Ectodermal cell (in vitro differentiated cells): ENCODE results near the gene DCAF6.

Experiments
- H3K27ac ChIP-seq: 2 replicates; pipeline ENCODE4 v1.7.0; 2013; ENCODE audit warnings: mild to moderate bottlenecking, low read depth, low read length; ENCODE audit not compliant: insufficient read depth, poor library complexity, severe bottlenecking
- H3K27me3 ChIP-seq: 2 replicates; pipeline ENCODE4 v1.7.0; 2013; ENCODE audit warnings: mild to moderate bottlenecking, low read length; ENCODE audit not compliant: insufficient read depth, control insufficient read depth, poor library complexity, severe bottlenecking
- H3K36me3 ChIP-seq: one replicate; pipeline ENCODE4 v1.7.0; 2013; ENCODE audit warnings: low read length; ENCODE audit not compliant: control insufficient read depth, insufficient read depth
- H3K4me1 ChIP-seq: one replicate; pipeline ENCODE4 v1.7.0; 2013; ENCODE audit warnings: low read length; ENCODE audit not compliant: control insufficient read depth, insufficient read depth
- H3K4me3 ChIP-seq: 2 replicates; pipeline ENCODE4 v1.7.0; 2013; ENCODE audit warnings: low read depth, low read length, control low read depth; ENCODE audit not compliant: insufficient read depth
- H3K9me3 ChIP-seq: 2 replicates; pipeline ENCODE4 v1.7.0; 2013; ENCODE audit warnings: mild to moderate bottlenecking, low read length, moderate library complexity; ENCODE audit not compliant: control insufficient read depth
- WGBS, 2 experiments: methylation state at CpG; one replicate each; pipeline ENCODE4 v1.1.7; 2013; ENCODE audit warnings: missing lambda C conversion rate in 2 of 2; 5-methylcytosine and 5-hydroxymethylcytosine counted together

Gene DCAF6

DNA sequence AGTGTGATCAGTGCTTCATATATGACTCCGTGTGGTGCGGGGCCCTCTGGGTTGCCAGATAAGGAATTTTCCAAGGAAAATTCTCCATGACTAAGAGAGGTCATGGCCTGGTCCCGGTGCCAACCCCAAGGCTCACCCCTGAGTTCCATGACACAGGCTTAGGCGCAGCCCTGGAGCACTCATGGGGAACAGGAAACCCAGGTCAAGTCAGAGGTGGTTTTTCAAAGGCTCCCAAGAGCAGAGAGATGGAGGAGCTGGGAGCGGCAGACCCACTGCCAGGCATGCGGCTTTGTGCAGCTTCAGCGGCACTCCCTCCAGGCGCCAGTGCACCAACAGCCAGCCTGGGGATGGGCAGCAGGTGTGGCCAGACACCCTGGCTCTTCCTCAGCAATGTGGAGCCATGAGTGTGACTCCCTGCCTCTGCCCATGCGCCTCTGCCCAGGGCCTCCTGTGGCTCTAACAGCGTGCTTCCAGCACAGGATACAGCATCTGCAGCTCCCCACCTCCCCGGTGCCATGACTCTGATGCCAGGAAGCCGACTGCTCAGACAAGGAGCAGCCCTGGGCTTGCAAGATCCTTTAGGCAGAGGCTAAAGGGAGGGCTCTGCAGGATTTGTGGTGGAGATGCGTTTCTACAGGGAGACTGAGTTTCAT, 153.0 kb downstream of the DCAF6 start:
- H3K4me1 ChIP-seq = peaks cover 13% of the 10 kb centered on the region
- 91 to 95% methylated on average over 13 of the region's 13 CpGs for WGBS, 2 experiments
- H3K27me3 ChIP-seq = no peaks in the 10 kb centered on the region
- no peaks in the 10 kb centered on the region for H3K9me3 ChIP-seq
- H3K4me3 ChIP-seq = no peak overlapping the region
- peaks cover 14% of the 10 kb centered on the region for H3K36me3 ChIP-seq
- no peak overlapping the region for H3K27ac ChIP-seq

DNA sequence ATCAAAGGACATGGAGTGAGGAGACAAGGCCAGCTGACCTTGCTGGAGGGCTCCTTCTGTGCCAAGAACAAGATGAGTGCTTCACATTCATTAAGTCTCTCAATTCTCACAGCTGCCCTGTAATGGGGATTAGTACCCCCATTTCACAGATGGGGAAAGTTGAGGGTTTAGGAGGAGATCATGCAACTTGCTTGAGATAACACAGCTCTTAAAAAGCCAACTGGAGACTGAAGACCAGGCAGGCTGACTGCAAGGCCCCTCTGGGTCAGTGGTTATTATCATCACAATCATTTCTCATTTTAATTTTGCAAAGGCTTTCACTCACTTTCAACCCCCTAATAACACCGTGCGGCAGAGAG, 153.5 kb downstream of the DCAF6 start:
- WGBS, 2 experiments = 92 to 100% methylated on average over 2 of the region's 2 CpGs
- H3K27ac ChIP-seq = no peak overlapping the region
- H3K4me3 ChIP-seq = no peak overlapping the region
- no peaks in the 10 kb centered on the region for H3K27me3 ChIP-seq
- H3K36me3 ChIP-seq = peaks cover 14% of the 10 kb centered on the region
- H3K9me3 ChIP-seq = no peaks in the 10 kb centered on the region
- peaks cover 13% of the 10 kb centered on the region for H3K4me1 ChIP-seq

DNA sequence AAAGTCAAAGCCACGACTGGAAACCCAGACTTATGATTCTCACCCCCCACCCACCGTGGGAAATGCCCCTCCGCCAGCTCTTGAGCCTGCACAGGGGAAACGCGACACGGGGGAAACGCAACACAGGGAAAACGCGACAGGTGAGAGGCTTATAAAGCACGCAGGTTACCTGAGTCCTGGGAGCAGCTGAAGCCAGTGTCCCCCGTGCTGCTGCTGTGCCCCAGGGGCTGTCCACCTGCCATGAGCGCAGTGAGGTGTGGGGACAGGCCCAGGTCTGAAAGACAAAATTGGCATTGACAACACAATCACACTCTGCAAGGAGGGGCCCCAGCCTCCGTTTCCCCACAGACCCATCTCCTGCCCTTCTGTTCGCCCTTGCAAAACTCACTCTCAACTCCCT, 153.9 kb downstream of the DCAF6 start:
- H3K4me3 ChIP-seq = no peak overlapping the region
- H3K27ac ChIP-seq = no peak overlapping the region
- no peaks in the 10 kb centered on the region for H3K27me3 ChIP-seq
- no peaks in the 10 kb centered on the region for H3K9me3 ChIP-seq
- 96 to 97% methylated on average over 14 of the region's 14 CpGs for WGBS, 2 experiments
- peaks cover 14% of the 10 kb centered on the region for H3K36me3 ChIP-seq
- H3K4me1 ChIP-seq = peaks cover 13% of the 10 kb centered on the region

DNA sequence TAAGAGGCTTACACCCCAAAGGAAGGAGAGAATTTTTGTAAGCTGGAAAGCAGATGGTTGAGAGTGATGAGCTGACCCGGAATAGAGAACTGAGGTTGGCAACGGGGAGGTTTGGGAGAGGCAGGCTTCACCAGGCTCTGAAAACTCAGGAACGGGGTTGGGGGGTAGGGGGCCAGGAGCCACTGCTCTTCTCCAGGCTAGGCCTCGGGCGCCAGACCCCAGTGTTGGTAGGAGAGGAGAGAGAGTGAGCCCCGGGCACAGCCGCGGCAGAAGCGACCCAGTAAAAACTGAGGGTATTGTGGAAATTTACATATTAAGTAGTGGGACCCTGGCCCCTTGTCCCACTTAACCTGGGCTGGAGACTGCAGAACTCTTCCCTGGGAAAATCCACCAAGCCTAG, 154.6 kb downstream of the DCAF6 start:
- H3K4me1 ChIP-seq = peaks cover 13% of the 10 kb centered on the region
- no peaks in the 10 kb centered on the region for H3K27me3 ChIP-seq
- 91 to 96% methylated on average over 9 of the region's 9 CpGs for WGBS, 2 experiments
- peaks cover 12% of the 10 kb centered on the region for H3K36me3 ChIP-seq
- H3K27ac ChIP-seq = no peak overlapping the region
- H3K4me3 ChIP-seq = no peak overlapping the region
- no peaks in the 10 kb centered on the region for H3K9me3 ChIP-seq

DNA sequence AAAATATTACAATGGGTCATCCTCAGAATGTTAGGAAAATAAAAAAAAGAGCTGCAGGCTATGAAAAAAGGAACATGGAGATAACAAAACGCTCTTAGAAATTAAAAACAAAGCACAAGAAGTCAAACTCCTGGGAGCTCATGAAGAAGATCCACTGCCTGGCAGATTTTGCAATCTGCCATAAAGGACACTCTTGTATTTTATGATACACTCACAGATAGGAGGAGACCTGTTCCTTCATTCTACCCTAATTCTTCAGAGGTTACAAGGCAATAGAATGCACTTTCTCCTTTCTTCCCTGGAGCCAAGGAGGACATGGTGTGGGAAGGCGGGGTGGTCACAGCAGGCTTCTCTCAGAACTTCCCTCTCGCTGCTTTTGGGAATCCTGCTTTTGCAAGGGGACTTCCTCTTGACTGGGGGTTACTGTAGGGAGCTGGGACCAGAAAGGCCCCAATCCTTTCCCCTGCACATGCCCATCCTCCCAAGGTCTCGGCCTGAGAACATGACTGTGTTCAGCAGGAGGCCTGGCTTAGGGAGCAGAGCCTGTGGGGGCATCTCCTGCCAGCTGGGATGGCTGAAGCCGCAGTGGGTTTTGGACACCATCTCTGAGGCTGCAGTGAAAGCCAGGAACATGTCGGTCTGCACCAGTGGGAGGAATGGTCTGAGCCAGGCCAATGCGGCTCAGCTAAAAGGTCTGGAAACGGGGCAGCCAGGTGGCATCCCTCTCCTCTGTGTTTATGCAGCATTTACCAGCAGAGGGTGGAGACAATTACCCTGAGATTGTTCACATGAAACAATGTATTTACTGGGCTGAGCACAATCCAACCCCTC, 155.5 kb downstream of the DCAF6 start:
- H3K36me3 ChIP-seq = peaks cover 13% of the 10 kb centered on the region
- no peak overlapping the region for H3K4me3 ChIP-seq
- H3K27me3 ChIP-seq = no peaks in the 10 kb centered on the region
- H3K4me1 ChIP-seq = peaks cover 13% of the 10 kb centered on the region
- 85 to 86% methylated on average over 8 of the region's 8 CpGs for WGBS, 2 experiments
- H3K27ac ChIP-seq = no peak overlapping the region
- H3K9me3 ChIP-seq = no peaks in the 10 kb centered on the region

DNA sequence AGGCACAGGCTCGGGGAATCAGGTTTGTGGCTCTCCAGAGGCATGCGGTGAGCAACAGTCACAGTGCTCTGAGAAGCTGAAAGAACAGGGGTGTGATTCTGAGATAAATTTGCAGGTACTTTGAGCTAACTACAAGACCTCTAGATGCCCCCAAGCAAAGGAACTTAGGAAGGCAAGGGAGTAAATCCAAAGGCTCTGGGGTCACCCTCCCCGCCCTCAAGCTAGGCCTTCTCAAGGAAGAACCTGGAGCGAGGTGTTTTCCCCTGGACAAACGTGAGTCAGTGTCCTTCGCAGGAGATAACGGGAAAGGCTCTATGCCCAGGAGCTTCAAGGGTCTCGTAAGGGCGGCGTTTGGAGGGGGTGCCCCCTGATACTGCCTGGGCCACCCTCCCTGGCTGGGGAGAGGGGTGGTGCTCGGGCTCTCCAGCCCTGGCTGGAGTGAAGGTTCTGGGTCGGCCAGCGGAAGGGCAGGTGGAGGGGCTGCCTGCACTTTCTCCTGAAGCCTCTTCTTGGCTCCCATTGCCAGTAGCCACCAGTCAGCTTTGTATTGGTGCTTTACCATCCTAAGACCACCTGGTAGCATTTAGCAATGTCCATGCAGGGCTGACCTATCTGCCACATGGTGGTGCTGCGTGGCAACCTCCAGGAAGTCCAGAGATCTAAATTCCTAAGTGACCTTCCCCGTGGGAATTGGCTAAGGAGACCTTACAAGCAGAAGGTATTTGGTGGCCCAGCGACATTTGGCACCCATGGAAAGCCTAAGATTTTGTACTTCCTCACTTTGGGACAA, 156.3 kb downstream of the DCAF6 start:
- Histone ChIP-seq H3K9me3 (no peaks in the 10 kb centered on the region), H3K4me1 (peaks cover 13% of the 10 kb centered on the region), H3K27ac (no peak overlapping the region), H3K36me3 (peaks cover 12% of the 10 kb centered on the region), H3K4me3 (no peak overlapping the region), H3K27me3 (no peaks in the 10 kb centered on the region)
- 88 to 89% methylated on average over 16 of the region's 16 CpGs for WGBS, 2 experiments

DNA sequence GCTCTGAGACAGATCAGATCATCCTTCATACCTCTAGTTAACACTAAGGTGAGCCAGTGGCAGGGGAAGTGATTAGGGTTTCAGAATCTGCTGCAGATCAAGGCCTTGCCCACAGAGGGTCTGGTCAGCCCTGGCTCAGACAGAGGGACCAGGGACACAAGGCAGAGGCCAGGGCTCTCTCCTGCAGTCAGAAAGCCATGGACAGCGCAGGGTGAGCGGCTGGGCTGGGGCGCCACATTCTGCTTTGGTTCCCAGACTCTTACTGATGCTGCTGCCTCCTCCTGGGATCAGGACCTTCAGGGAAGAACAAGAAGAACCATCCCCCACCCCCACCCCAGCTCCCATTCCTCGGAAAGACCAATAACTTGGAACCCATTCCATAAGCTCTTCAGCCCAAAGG, 157.1 kb downstream of the DCAF6 start:
- WGBS, 2 experiments = 93 to 96% methylated on average over 4 of the region's 4 CpGs
- Histone ChIP-seq H3K27ac (no peak overlapping the region), H3K36me3 (peaks cover 14% of the 10 kb centered on the region), H3K9me3 (no peaks in the 10 kb centered on the region), H3K27me3 (no peaks in the 10 kb centered on the region), H3K4me3 (no peak overlapping the region), H3K4me1 (peaks cover 13% of the 10 kb centered on the region)

DNA sequence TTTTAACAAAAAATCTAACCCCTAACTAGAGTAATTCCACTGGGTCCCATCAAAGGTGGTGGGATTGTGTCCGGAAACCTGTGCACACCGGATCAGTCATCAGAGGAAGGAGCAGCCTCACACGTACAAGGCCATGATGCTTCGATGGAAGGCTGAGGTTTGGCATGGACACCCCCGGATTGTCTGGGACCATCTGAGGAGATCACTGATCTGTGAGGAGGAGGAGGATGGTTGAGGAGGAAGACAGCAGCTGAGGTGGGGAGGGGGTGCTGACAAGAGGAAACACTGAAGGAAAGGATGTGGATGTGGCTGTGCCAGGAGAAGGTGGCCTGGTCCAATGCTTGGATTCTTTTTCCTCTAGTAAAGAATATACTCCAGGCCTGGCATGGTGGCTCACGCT, 159.0 kb downstream of the DCAF6 start:
- WGBS, 2 experiments = 95% methylated on average over 6 of the region's 6 CpGs
- H3K9me3 ChIP-seq = no peaks in the 10 kb centered on the region
- H3K4me1 ChIP-seq = peaks cover 13% of the 10 kb centered on the region
- no peaks in the 10 kb centered on the region for H3K27me3 ChIP-seq
- no peak overlapping the region for H3K4me3 ChIP-seq
- H3K36me3 ChIP-seq = peaks cover 10% of the 10 kb centered on the region
- H3K27ac ChIP-seq = no peak overlapping the region

DNA sequence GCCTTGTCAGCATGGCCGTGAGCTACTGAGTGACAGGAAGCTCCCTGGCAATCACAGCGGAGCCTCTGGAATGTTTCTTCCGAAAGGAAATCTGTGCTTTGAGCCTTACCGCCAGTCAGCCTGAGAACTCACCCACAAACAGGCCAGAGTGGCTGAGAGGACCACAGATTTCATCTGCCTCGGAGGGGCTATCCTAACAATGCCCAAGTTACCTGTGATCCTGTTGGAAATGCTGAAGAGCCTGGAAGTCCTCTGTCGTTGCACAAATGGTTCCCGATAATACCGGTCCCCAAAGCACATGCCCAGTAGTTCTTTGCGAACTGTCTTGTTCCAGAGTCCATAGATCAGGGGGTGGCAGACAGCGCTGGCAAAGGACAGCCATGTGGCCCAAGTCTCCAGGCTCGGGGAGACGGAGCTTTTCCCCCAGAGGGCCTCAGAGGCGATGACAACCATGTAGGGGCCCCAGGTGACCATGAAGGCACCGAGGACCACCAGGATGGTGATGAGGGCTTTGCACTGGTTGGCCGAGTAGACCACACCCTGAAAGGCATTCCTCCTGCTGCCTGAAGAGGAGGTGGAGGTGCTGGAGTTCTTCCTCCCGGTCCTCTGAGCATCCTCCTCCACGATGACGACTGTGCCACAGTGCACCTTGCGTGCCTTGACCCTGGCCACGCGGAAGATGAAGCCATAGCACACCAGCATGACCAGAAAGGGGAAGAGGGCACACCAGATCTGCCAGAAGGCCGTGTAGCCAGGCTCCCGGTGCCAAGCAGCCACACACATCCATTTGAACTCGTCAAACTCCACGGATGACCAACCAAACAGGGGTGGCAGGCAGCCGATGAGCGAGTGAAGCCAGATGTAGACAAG, 160.0 kb downstream of the DCAF6 start:
- H3K27ac ChIP-seq = no peak overlapping the region
- H3K36me3 ChIP-seq = peaks cover 8% of the 10 kb centered on the region
- no peak overlapping the region for H3K4me3 ChIP-seq
- no peaks in the 10 kb centered on the region for H3K9me3 ChIP-seq
- H3K4me1 ChIP-seq = peaks cover 13% of the 10 kb centered on the region
- 94 to 95% methylated on average over 27 of the region's 27 CpGs for WGBS, 2 experiments
- H3K27me3 ChIP-seq = no peaks in the 10 kb centered on the region
